ENCODE results near the gene ASCL1. TPM values are rescaled to one million over a fixed set of nuclear protein-coding genes. Genes with fewer than 3 reads are reported as not detected.

ASCL1 gene
- total RNA-seq, 1 donor from 2014 or later: not detected

DNA sequence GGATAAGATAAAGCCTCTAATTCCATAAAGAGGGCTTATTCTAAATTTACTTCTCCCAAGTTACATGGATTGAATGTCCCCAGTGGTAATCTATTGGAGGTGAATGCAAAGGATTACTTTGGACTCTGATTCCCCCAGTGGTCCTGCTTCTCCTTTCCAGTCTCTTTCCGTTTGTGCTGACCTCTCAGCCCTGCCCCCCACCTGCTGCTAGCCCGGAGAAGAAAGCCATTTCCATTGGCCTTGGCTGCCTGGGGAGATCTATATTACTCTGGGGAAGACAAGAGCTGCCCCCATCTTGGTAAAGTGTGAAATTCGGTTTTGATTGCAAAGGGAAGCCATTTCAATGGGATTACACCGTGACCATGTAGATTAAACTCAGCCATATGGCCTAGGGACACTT, 13.3 kb downstream of the ASCL1 start:
- Mint-ChIP-seq H3K4me3 (ENCODE audit: low read depth) (no peak overlapping the region), H3K36me3 (ENCODE audit: low read depth) (no peaks in the 10 kb centered on the region), H3K9me3 (no peaks in the 10 kb centered on the region), H3K27ac (no peak overlapping the region), H3K4me1 (ENCODE audit: low read depth) (peaks cover under 1% of the 10 kb centered on the region), H3K27me3 (ENCODE audit: low read depth) (peaks cover 38% of the 10 kb centered on the region)
- intact Hi-C loops (cut with micrococcal nuclease): no loop called here
- DNase-seq (ENCODE audit: low spot score): no peak

DNA sequence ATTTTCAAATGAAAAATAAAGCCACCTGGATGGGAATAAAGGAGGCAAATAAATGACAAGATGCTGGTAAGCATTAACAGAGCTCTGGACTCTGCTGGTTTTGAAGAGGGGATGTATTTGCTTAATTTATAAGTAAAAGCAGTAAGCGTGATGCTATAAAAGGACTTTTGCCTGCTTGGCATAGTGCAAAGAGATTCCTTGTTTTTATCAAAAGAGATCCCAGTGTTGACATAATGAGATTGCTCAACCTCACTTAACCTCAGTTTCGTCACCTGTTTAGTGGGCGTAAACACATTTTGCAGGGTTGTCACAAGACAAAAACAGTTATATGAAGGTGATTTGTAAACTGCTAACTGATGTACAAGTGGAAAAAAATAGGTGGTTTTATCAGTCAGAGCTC, 13.8 kb downstream of the ASCL1 start:
- no peak for DNase-seq (ENCODE audit: low spot score)
- H3K27me3 Mint-ChIP-seq (ENCODE audit: low read depth): peaks cover 35% of the 10 kb centered on the region
- no peaks in the 10 kb centered on the region for H3K36me3 Mint-ChIP-seq (ENCODE audit: low read depth)
- no peak overlapping the region for H3K4me3 Mint-ChIP-seq (ENCODE audit: low read depth)
- H3K9me3 Mint-ChIP-seq: no peaks in the 10 kb centered on the region
- no peaks in the 10 kb centered on the region for H3K4me1 Mint-ChIP-seq (ENCODE audit: low read depth)
- intact Hi-C loops (cut with micrococcal nuclease): no loop called here
- no peak overlapping the region for H3K27ac Mint-ChIP-seq

DNA sequence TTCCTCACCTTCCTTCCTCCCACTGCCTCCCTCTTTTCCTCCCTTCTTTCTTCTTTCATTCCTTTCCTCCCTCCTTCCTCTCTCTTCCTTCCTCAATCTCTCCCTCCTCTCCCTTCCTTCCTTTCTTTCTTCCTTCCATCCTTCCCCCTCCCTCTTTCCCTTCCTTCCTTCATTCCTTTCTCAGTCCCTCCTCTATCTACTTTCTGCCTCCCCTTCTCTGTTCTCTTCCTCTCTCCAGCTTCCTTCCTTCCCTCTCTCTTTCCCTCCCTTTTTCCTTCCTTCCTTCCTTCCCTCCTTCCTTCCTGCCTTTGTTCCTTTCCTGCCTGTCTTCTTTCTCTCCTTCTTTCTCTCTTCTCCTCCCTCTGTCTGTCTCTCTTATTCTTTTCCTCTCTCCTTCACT, 16.1 kb downstream of the ASCL1 start:
- intact Hi-C loops (cut with micrococcal nuclease): no loop called here
- no peak for DNase-seq (ENCODE audit: low spot score)
- Mint-ChIP-seq H3K4me1 (ENCODE audit: low read depth) (no peaks in the 10 kb centered on the region), H3K4me3 (ENCODE audit: low read depth) (no peak overlapping the region), H3K27me3 (ENCODE audit: low read depth) (peaks cover 13% of the 10 kb centered on the region), H3K36me3 (ENCODE audit: low read depth) (no peaks in the 10 kb centered on the region), H3K27ac (no peak overlapping the region), H3K9me3 (no peaks in the 10 kb centered on the region)

DNA sequence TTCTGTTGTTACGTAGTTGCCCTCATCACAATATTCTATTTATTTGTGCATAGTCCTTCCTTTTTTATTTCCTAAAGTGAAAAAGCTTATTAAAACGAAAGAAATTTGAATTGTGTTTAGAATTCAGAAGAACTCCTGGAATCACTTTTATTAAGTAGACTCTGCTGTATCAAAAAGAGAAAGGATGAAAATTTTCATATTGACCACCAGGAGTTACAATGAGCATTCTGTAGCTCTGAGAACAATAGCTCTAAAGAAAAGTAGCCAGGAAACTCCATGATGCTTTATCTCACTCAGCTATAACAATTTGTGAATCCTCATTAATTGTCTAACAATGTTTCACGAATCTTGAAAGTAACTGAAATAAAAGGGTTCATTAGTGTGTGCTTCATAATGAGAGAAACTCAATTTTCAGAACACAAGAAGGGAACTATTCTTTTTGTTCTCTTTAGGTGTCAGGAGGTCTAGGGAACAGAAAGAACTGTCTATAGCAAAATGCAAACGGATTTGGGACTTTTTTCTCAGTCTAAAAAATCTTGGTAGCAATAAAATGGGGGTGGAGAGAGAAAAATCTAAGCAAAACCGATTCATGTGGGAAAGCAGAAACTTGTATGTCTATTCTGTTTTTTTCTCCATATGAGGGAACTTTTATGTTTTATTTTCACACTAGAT, 19.3 kb downstream of the ASCL1 start:
- Mint-ChIP-seq H3K4me1 (ENCODE audit: low read depth) (no peaks in the 10 kb centered on the region), H3K27ac (no peak overlapping the region), H3K9me3 (no peaks in the 10 kb centered on the region), H3K27me3 (ENCODE audit: low read depth) (peaks cover 5% of the 10 kb centered on the region), H3K36me3 (ENCODE audit: low read depth) (no peaks in the 10 kb centered on the region), H3K4me3 (ENCODE audit: low read depth) (no peak overlapping the region)
- intact Hi-C loops (cut with micrococcal nuclease): no loop called here
- DNase-seq (ENCODE audit: low spot score): no peak

DNA sequence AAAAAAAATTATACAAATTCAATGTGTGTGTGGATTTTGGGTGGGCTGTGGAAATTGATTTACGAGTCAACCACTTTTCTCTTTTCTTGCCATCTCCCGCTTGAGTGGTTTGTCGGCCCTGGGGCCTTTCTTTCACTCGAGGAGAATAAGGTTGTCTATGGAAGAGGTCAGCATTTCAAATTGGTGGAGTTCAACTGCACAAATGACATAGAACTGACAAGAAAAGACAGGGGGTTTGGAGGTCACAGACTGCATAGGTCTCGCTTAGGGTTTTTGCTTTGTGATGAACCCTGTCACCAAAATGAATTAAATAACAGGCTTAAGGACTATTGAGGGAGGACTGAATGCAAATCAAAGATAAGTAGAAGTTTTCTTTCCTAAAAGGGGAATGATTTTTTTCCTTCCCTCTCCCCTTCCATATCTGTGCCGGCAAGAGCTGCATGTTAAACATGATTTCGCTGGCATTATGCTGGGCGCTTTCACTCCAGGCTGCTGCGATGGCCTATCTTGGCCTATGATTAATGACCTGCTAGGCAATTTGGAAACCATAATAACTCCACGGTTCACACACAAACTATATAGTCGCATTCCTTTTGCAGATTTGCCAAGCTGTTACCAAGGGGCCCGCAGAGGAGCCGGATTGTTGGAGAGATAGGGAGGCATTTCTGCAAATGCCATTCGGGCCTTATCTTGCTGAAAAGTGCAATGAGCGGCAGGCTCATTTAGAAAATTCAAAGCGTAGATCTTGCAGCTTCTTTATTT, 20.7 kb downstream of the ASCL1 start:
- no peaks in the 10 kb centered on the region for H3K36me3 Mint-ChIP-seq (ENCODE audit: low read depth)
- intact Hi-C loops (cut with micrococcal nuclease): no loop called here

DNA sequence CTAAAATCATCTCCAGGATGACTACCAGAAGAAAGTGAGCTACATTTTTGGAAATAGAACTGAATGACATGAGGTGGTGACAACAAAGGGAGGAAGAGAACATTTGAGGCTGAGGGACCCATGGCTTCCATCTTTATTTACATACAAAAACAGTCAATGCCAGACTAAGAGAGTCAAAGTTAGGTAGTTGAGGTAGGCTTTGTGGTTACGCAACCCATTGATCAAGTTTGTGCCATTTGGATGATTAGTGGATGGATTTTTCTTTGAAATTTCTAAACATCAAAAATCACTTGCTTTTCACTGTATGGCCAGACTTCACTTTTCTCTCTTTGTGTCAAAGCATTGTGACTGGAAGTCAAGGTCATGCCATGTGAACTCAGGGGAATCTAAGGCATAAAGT, 22.9 kb downstream of the ASCL1 start:
- Mint-ChIP-seq H3K4me3 (ENCODE audit: low read depth) (no peak overlapping the region), H3K9me3 (no peaks in the 10 kb centered on the region), H3K4me1 (ENCODE audit: low read depth) (no peaks in the 10 kb centered on the region), H3K27me3 (ENCODE audit: low read depth) (peaks cover 12% of the 10 kb centered on the region), H3K36me3 (ENCODE audit: low read depth) (no peaks in the 10 kb centered on the region), H3K27ac (no peak overlapping the region)
- intact Hi-C loops (cut with micrococcal nuclease): no loop called here
- no peak for DNase-seq (ENCODE audit: low spot score)

More for the DNA sequence above, 20.7 kb downstream of the ASCL1 start:
- Mint-ChIP-seq H3K27me3 (ENCODE audit: low read depth) (peaks cover 5% of the 10 kb centered on the region), H3K4me3 (ENCODE audit: low read depth) (no peak overlapping the region), H3K9me3 (no peaks in the 10 kb centered on the region), H3K27ac (no peak overlapping the region), H3K4me1 (ENCODE audit: low read depth) (no peaks in the 10 kb centered on the region)
- no peak for DNase-seq (ENCODE audit: low spot score)

DNA sequence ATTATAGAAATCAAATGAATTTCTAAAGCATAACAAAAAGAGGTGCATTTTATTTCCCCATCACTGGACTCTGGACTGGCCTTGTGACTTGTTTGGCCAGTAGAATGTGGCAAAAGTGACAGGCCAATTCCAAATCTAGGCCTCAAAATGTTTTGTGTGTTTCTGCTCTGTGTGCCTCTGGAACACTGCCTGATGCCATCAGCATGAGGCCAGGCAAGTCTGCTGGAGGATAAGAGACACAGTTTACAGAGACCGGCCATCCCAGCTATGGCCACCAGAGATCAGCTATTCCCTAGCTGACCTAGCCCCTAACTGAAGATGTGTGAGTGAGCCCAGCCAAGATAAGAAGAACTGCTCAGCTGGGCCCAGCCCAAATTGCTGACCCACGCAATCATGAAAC, 32.9 kb downstream of the ASCL1 start:
- Mint-ChIP-seq H3K9me3 (no peaks in the 10 kb centered on the region), H3K27ac (no peak overlapping the region)

DNA sequence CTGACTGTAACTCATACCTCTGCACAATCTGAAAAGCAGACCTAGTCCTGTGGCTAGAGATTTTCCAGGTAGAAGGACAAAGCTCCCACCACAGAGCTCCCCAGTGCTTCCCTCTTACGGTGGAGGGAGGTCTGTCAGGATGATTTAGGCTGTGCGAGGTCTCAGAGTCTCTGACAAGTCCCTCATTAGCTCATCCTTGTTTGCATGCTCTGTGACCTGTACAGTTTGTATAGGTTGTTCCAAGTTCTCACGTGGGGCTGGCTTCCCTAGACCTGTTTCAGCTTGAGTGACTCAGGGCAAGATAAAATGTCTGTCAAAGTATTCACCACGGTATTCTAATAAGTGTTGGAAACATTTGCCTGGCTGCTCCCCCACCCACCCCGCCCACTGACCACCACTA, 34.8 kb downstream of the ASCL1 start:
- Mint-ChIP-seq H3K27me3 (ENCODE audit: low read depth) (no peaks in the 10 kb centered on the region), H3K9me3 (no peaks in the 10 kb centered on the region), H3K36me3 (ENCODE audit: low read depth) (no peaks in the 10 kb centered on the region), H3K4me3 (ENCODE audit: low read depth) (no peak overlapping the region), H3K27ac (no peak overlapping the region), H3K4me1 (ENCODE audit: low read depth) (peaks cover 13% of the 10 kb centered on the region)
- no peak for DNase-seq (ENCODE audit: low spot score)
- intact Hi-C loops (cut with micrococcal nuclease): no loop called here

More for the DNA sequence above, 32.9 kb downstream of the ASCL1 start:
- H3K27me3 Mint-ChIP-seq (ENCODE audit: low read depth): no peaks in the 10 kb centered on the region
- no peak for DNase-seq (ENCODE audit: low spot score)
- intact Hi-C loops (cut with micrococcal nuclease): no loop called here
- H3K4me1 Mint-ChIP-seq (ENCODE audit: low read depth): peaks cover 13% of the 10 kb centered on the region
- H3K36me3 Mint-ChIP-seq (ENCODE audit: low read depth): no peaks in the 10 kb centered on the region
- no peak overlapping the region for H3K4me3 Mint-ChIP-seq (ENCODE audit: low read depth)

DNA sequence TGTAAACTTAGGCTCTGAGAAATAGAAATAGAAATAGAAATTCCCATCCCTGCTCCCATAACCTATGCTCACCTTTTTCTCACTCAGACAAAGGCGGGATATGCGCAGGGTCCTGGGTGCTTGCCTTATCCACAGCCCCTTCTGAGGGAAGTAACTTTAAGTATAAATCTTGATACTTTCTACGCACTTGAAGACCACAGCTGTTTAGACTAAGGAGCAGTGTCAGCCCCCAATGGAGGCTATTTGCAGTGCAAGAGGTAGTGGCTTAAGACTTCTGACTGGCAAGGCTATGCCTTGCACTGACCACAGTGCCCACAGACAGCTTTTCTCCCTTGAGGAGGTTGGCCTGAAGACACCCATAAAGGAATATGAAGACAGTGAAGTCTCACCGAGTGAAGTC, 35.2 kb downstream of the ASCL1 start:
- Mint-ChIP-seq H3K36me3 (ENCODE audit: low read depth) (no peaks in the 10 kb centered on the region), H3K9me3 (no peaks in the 10 kb centered on the region), H3K27me3 (ENCODE audit: low read depth) (no peaks in the 10 kb centered on the region), H3K27ac (no peak overlapping the region), H3K4me3 (ENCODE audit: low read depth) (no peak overlapping the region), H3K4me1 (ENCODE audit: low read depth) (peaks cover 13% of the 10 kb centered on the region)
- no peak for DNase-seq (ENCODE audit: low spot score)
- intact Hi-C loops (cut with micrococcal nuclease): no loop called here

DNA sequence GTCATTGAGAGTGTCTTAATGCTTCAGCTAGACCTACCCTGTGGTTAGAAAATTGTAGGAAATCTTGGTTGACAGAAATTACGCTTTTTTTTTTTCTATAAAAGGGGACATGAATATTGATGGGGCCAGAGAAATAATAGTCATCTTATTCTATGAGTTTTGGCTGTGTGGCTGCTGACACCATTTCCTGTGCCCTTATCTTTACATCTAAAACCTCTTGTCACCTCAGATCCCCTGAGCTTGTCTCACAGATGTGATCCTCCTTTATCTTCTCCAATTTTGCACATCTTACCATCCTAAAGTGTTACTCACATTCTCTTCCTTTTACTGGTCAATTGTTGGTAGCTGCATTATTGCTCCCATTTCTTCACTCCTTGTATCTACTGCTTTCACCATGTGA, 36.1 kb downstream of the ASCL1 start:
- intact Hi-C loops (cut with micrococcal nuclease): no loop called here
- no peak for DNase-seq (ENCODE audit: low spot score)
- H3K4me1 Mint-ChIP-seq (ENCODE audit: low read depth): peaks cover 13% of the 10 kb centered on the region
- peaks cover 2% of the 10 kb centered on the region for H3K9me3 Mint-ChIP-seq
- no peaks in the 10 kb centered on the region for H3K36me3 Mint-ChIP-seq (ENCODE audit: low read depth)
- H3K4me3 Mint-ChIP-seq (ENCODE audit: low read depth): no peak overlapping the region
- no peak overlapping the region for H3K27ac Mint-ChIP-seq
- no peaks in the 10 kb centered on the region for H3K27me3 Mint-ChIP-seq (ENCODE audit: low read depth)

DNA sequence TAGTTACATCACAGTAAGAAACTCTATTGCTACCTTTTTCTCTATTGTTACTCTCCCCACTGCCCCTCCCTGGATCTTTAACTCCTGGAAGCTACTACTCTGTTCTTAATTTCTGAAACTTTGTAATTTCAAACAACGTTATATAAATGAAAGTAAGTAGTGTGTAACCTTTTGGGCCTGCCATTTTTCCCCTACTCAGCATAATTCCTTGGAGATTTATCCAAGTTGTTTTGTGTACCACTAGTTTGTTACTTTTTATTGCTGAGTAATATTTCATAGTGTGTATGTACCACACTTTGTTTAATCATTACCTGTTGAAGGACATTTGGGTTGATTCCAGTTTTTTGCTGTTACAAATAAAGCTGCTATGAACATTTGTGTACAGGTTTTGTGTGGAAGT, 37.9 kb downstream of the ASCL1 start:
- H3K4me1 Mint-ChIP-seq (ENCODE audit: low read depth): peaks cover 13% of the 10 kb centered on the region
- no peaks in the 10 kb centered on the region for H3K27me3 Mint-ChIP-seq (ENCODE audit: low read depth)
- no peak for DNase-seq (ENCODE audit: low spot score)
- no peaks in the 10 kb centered on the region for H3K36me3 Mint-ChIP-seq (ENCODE audit: low read depth)
- H3K4me3 Mint-ChIP-seq (ENCODE audit: low read depth): no peak overlapping the region
- H3K27ac Mint-ChIP-seq: no peak overlapping the region
- peaks cover 7% of the 10 kb centered on the region for H3K9me3 Mint-ChIP-seq
- intact Hi-C loops (cut with micrococcal nuclease): no loop called here

Data from activated T-helper 2 cell treated with anti-CD3 and anti-CD28 coated beads, Interferon-gamma antibody, Interleukin-2, Interleukin-4, amounts not matched to agents 10 μg/mL and 5 μg/mL and 100 μg/mL, durations not matched to agents 14 hours and 24 hours and 36 hours (primary cell).